Activated CD4-positive, CD25-positive, alpha-beta regulatory T cell treated with anti-CD3 and anti-CD28 coated beads, Interleukin-2, amount 50 U/mL, for 72 hours (primary cell): Measurements from ENCODE around the gene CYTH4.

ENCODE experiments used
- DNase-seq: peaks from one replicate; pipeline ENCODE4 v3.0.0; 2021

Gene CYTH4

DNA sequence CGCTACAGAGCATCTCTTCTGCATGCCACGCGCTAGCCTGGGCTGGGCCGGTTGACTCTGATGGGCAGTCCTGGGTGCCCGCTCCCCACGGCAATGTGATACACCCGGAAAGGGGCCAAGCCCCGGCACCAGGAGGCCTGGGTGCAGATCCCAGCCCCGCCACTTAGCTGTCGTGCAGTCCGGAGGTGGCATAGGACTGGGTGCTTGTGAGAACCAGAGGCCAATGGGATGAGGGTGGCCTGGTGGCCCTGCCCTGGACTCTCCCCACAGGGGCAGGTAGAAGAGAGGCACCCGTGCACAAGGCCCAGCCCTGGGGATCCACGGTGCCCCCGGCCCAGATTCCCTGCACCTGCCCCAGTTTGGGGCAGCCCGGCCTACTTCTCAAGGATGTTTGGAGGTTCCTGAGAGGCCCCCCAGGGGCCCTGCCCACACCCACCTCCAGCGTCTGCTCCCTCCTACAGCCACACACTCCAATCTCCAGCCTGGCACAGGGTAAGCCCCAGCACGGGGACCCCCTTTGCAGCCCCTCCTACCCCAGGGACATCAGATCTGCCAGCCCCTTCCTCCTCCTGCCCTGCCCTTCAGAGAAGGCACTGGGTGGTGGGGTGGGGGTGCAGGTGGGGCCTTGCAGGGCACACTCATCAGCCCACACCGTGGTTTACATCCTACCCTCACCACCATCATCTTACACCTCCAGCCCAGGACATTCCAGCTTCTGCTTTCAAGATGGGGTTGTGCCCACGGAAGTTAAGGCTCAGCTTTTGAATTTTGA lies 66.9 kb downstream of the CYTH4 start:
- no peak for DNase-seq

DNA sequence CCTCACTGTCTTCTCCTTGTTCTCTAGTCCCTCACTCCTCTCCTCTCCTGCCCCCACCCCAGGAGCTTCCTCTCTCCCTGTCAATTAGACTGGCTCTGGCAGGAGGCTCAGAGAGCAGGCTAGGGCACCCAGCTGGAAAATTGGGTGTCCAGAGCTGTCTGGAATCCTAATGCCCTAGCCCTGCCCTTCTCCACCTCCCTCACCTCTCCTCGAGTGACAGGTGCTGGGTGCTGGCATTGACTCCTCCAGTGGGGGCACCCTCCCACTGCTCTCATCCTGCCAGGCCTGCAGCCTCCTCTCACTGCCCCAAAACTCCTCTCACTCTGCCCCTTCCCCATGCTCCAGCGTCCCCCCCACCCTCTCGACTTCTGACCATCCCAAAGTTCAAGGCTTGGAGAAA lies 68.9 kb downstream of the CYTH4 start:
- DNase-seq: no peak

DNA sequence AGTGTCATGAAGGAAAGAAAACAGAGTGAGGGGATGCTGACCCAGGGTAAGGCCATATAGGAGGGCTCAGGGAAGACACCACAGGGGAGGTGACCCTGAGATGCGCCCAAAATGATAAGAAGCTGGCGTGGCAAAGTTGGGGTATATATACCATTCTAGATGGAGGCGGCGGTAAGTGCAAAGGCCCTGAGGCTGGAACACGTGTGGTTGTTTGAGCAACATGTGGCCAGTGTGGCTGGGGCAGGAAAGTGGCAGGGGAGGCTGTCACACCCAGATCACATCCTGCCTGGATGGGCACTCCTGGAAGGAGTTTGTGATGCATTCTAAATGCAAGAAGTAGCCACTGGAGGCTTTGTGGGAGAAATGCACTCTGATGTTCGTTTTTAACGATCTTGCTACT lies 70.2 kb downstream of the CYTH4 start:
- DNase-seq: no peak

DNA sequence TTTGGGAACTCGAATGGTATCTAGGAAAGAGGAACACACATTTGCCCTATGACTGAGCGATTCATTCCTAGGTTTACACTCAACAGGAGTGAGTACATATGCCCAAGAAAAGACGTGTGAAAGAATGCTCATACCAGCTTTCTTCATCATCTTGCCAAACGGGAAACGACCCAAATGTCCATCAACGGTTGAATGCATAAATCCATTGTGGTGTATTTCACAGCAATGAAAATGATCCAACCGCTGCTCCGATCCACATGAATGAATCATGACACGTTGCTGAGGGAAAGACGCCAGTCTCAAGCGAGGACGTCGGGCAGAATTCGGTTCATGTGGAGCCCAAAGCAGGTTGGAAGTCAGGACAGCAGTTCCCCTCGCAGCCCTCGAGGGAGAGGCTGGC lies 71.5 kb downstream of the CYTH4 start:
- no peak for DNase-seq

DNA sequence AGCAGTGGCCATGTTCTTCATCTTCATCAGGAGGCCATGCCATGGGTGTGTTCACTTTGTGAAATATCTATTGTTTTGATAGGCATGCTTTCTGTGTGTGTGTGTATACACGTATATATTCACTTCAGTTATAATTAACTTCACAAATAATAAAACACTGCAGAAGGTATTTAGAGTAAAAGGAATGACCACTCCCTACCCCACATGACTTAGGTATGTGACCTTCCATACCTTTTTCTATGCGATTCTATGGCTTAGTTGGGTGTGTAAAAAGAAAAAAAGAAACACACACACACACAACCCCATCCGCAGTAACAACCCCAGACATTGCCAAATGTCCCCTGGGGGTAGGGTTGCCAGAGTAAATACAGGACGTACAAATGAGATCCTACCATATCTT lies 72.0 kb downstream of the CYTH4 start:
- no peak for DNase-seq

DNA sequence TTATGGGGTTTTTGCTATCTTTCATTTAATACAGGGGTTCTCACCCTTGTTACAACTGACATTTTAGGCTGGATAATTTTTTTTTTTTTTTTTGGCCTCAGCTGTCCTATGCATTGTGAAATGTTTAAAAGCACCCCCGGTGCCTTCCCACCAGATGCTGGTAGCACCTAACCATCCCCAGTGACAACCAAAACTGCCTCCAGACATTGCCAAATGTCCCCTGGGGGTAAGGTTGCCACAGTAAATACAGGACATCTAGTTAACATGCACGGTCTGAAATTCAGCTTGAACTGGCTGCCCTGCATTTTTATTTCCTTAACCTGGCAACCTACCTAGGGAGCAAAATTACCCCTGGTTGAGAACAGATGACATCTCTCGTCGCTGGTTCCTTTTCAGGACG lies 72.4 kb downstream of the CYTH4 start:
- no peak for DNase-seq

DNA sequence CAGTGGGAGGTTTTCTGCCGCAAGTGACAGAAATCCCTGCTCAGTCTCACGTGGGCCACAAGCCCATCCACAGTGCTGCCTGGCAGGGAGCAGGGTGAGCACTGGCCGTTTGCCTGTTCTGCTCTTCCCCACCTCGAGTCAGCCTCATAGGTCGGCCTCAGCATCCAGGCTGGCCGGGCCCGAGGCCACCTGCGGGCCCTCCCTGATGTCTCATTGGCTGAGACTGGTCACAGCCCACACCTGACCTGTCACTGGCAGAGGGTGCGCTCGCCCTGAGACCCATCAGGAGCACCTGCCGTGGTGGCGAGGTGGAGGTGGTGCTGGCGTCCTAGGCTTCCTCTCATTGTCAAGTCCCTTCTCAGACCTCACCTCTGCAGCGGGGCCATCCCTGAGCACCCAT lies 72.9 kb downstream of the CYTH4 start:
- DNase-seq: no peak

DNA sequence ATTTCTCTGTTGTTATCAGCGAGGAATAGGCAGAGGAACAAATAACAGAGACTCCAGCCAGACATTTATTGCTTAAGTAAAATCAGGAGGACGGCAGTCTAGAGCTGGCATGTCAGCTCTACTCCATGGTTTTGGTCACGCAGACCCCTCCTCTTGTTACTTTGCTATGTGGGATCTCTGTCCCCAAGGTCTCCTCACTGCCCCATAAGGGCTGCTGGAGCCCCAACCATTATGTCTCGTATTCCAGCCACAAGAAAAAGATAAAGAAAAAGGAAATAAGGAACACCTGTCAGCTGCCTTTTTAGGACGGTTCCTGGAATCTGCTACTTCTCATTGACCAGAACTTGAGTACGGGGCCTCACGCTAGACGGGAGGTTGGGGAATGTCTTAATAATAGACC lies 74.6 kb downstream of the CYTH4 start:
- DNase-seq: no peak

DNA sequence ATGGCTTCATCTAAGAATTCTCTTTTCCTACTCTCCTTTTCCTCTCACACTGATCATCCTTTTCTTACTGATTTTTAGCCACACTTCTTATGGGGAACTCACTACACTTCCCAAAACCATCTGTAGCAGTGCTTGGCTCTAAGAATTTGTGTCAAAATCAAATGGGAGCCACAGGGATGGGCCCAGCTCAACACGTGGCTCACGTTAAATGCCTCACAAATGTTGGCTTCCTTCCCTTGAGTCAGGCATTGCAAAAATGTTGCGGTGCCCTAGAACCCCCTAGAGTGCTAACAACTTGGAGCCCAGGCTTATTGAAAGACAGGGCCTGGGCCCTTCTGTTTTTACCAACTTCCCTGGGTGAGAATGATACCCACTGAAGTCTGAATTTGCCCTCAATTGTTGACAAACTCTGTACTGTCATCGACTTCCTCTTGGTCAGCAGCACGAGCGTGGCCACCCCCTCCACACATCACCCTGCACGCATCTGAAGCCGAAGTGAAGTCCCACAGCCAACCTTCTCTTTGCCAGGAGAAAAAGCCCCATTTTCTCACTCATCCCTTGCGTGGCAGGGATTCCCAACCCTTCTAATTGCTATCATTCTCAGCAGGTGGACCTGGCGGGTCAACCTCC lies 75.3 kb downstream of the CYTH4 start:
- no peak for DNase-seq

DNA sequence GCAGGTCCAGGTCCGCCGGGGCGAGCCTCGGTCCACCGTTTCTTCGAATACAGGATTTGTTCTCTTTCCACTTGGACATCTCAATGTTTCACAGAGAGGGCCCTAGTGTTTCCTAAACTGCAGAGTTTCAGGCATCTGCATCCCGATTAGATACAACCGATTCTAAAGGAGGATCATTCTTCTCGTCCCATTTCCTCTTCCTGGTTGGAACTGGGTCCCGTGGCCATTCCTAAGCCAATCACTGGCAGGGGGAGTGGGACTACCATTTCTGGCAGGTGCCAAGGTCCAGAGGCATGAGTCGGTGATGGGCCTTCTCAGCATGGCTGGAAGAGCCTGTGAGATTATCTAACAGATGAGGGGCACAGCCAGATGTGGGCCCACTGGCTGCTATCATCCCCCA lies 76.1 kb downstream of the CYTH4 start:
- DNase-seq: no peak

DNA sequence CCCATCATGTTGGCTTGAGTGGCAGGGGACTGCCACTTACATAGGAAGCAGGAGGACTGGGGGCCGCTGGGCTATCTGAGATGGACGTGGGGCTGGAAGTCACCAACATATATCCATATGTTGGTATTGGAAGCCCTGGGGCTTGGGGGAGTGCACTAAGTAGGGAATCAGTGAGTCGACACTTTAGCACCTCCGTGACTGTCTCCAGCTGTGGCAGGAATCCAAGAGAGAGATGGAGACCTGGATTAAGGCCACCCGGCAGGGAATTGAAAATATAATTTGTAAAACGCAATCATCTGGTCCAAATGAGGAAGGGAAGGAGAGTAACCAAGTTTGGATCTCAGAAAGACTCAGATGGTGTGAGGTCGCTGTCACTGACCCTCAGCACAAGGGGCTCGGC lies 76.6 kb downstream of the CYTH4 start:
- DNase-seq: no peak

DNA sequence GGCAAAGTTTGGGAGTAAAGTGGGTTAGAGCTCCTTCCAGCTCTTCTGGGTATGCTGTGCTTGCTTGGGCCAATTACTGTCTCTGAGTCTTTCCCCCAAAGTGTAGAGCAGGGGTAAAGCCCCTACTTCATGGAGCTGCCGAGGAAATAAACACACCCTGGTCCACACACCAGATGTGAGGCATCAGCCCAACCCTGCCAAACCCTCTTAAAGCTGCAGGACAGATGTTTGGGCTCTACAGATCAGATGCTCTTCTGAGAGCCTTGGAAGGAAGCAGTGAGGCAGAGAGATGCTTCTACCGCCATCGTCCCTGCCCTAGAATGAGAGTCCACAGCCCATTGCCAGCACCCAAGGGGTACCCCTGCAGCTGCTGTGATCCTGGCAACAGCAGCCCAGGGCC lies 80.3 kb downstream of the CYTH4 start:
- no peak for DNase-seq

DNA sequence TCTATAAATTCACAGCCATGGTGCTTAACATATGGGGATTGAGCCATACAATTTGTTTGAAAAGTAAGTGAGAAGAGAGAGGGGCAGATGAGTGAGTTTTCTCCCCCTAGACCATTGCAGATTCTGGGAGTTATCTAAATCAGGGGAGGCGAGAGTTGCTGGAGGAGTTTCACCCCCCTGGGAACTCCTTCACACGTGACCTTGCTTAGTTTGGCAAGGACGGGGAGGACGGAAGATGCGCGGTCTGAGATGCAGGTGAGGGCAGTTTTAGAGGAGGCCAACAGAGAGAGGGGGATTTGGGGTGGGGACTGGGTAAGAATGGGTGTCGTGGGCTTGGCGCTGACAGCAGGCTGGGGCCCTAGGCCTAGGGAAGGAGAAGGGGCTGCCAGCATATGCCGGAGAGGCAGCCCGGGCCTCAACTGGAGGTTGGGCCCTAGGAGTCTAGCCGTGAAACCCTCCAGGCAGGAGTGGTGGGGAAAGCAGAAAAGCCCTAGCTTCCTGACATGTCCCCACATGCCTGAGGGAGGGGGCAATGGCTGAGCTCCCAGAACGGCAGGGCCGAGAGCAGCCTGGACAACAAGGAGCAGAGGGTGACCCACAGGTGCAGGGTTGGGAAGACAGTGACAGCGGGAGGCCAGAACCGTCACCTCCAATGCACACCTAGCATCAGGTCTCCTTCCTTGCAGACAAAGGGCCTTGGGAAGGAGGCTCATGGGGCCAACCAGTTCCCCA lies 81.1 kb downstream of the CYTH4 start:
- DNase-seq: no peak
